ENCODE results near the gene CDSN. TPM values are rescaled to one million over a fixed set of nuclear protein-coding genes. Genes with fewer than 3 reads are reported as not detected.

The CDSN gene
- total RNA-seq, 4 donors from 2014 or later = 0.13 TPM; not detected in 3

GRCh38 chr6:31114541-31114878 is 5.7 kb downstream of the CDSN start, which contains the start of gene PSORS1C1:
Gene PSORS1C1, plus strand, starts transcription at chr6:31114800. Its CDS starts 14,833 bp downstream, at chr6:31129633.
- intact Hi-C loops (cut with DNase I) = no loop called here
- TF ChIP-seq POLR2A (IDR thresholded peaks at IDR 0.05) (no peak), CTCF (IDR thresholded peaks at IDR 0.05) (no peak)

GRCh38 chr6:31113861-31114540 is 6.2 kb downstream of the CDSN start:
- TF ChIP-seq POLR2A (IDR thresholded peaks at IDR 0.05) = no peak
- TF ChIP-seq CTCF (IDR thresholded peaks at IDR 0.05) = no peak
- H3K36me3 ChIP-seq = no peaks in the 10 kb centered on the region
- H3K4me3 ChIP-seq = no peak overlapping the region
- 53 to 66% methylated on average over 3 to 5 of the region's 7 CpGs for WGBS, 2 donors
- peaks cover 0 to 19% (median 0%) of the 10 kb centered on the region in 4 donors for H3K27me3 ChIP-seq
- H3K9me3 ChIP-seq = no peaks in the 10 kb centered on the region
- no peak for DNase-seq
- H3K27ac ChIP-seq = peak overlapping the region in 3 of 4 donors; percentile 78 to 83 (median 83)
- intact Hi-C loops (cut with DNase I) = no loop called here
- H3K4me1 ChIP-seq = peaks cover 12 to 52% (median 22%) of the 10 kb centered on the region in 3 donors

More at GRCh38 chr6:31114541-31114878, 5.7 kb downstream of the CDSN start, which contains the start of gene PSORS1C1:
- peak within 1 kb of the TSS in 3 of 4 donors; percentile 28 to 54 (median 34) for H3K4me3 ChIP-seq
- H3K4me1 ChIP-seq = peaks cover 12 to 52% (median 22%) of the 10 kb centered on the region in 3 donors
- peaks cover 0 to 17% (median 0%) of the 10 kb centered on the region in 4 donors for H3K27me3 ChIP-seq
- H3K27ac ChIP-seq = peak within 1 kb of the TSS in 3 of 4 donors; percentile 78 to 83 (median 83)
- DNase-seq = no peak
- no peaks in the 10 kb centered on the region for H3K9me3 ChIP-seq
- 0 to 7% methylated on average over 1 to 3 of the region's 3 CpGs for WGBS, 2 donors
- no peaks in the 10 kb centered on the region for H3K36me3 ChIP-seq

GRCh38 chr6:31112478-31112877 is 7.8 kb downstream of the CDSN start, which contains the start of gene C6orf15:
Gene C6orf15, minus strand, starts transcription at chr6:31112575. Its CDS starts 20 bp downstream, at chr6:31112555.
- intact Hi-C loops (cut with DNase I) = no loop called here
- no peak for DNase-seq
- Histone ChIP-seq H3K36me3 (no peaks in the 10 kb centered on the region), H3K4me1 (peaks cover 12 to 41% (median 22%) of the 10 kb centered on the region in 3 donors), H3K27ac (no peak within 1 kb of the TSS), H3K9me3 (no peaks in the 10 kb centered on the region), H3K27me3 (peaks cover 0 to 24% (median 0%) of the 10 kb centered on the region in 4 donors), H3K4me3 (no peak within 1 kb of the TSS)
- TF ChIP-seq CTCF (IDR thresholded peaks at IDR 0.05) = no peak
- TF ChIP-seq POLR2A (IDR thresholded peaks at IDR 0.05) = no peak
- WGBS, 2 donors = 94 to 100% methylated on average over 3 of the region's 5 CpGs

- Histone ChIP-seq H3K27ac (no peak overlapping the region), H3K27me3 (peaks cover 0 to 24% (median 0%) of the 10 kb centered on the region in 4 donors), H3K4me1 (peaks cover 12 to 34% (median 22%) of the 10 kb centered on the region in 3 donors), H3K4me3 (no peak overlapping the region), H3K9me3 (no peaks in the 10 kb centered on the region), H3K36me3 (no peaks in the 10 kb centered on the region)
- DNase-seq = no peak
- intact Hi-C loops (cut with DNase I) = no loop called here
- TF ChIP-seq POLR2A (IDR thresholded peaks at IDR 0.05) (no peak), CTCF (IDR thresholded peaks at IDR 0.05) (no peak)
- 83 to 89% methylated on average over 7 of the region's 13 CpGs for WGBS, 2 donors
Measured at GRCh38 chr6:31111712-31112111, 8.5 kb downstream of the CDSN start.

GRCh38 chr6:31110825-31111582 is 9.2 kb downstream of the CDSN start:
- intact Hi-C loops (cut with DNase I) = no loop called here
- 79 to 89% methylated on average over 9 of the region's 11 CpGs for WGBS, 2 donors
- H3K27me3 ChIP-seq = peaks cover 0 to 24% (median 0%) of the 10 kb centered on the region in 4 donors
- H3K4me3 ChIP-seq = no peak overlapping the region
- TF ChIP-seq POLR2A (IDR thresholded peaks at IDR 0.05) (no peak), CTCF (IDR thresholded peaks at IDR 0.05) (no peak)
- H3K27ac ChIP-seq = no peak overlapping the region
- H3K4me1 ChIP-seq = peaks cover 12 to 27% (median 19%) of the 10 kb centered on the region in 3 donors
- DNase-seq = no peak
- H3K9me3 ChIP-seq = no peaks in the 10 kb centered on the region
- H3K36me3 ChIP-seq = no peaks in the 10 kb centered on the region

Measured in esophagus squamous epithelium (tissue), 5 donors.